Midbrain (tissue), 1 donor: ENCODE results near the gene LMO2.
"Not testable (repeated sequence)": the region's sequence is repeated elsewhere in the genome, so short reads cannot be mapped to it uniquely, and the experiment has no call there.

ENCODE experiments used
- DNase-seq: peaks from one replicate; lab custom pipeline; 2025; lab: John Stamatoyannopoulos, UW

The LMO2 gene

GRCh38 chr11:33861386-33861785 lies 30.5 kb downstream of the LMO2 start:
- no peak for DNase-seq

GRCh38 chr11:33860926-33861325 lies 30.9 kb downstream of the LMO2 start:
- no peak for DNase-seq

- no peak for DNase-seq
Measured at GRCh38 chr11:33859306-33859705, 32.6 kb downstream of the LMO2 start.

- DNase-seq = peak; percentile 73
Measured at GRCh38 chr11:33857933-33858371, 33.9 kb downstream of the LMO2 start.

- DNase-seq = no peak
Measured at GRCh38 chr11:33855500-33855899, 36.4 kb downstream of the LMO2 start.

GRCh38 chr11:33848717-33849390 lies 43.0 kb downstream of the LMO2 start:
- DNase-seq = no peak

- no peak for DNase-seq
Measured at GRCh38 chr11:33847251-33847650, 44.6 kb downstream of the LMO2 start.

- no peak for DNase-seq
Measured at GRCh38 chr11:33844236-33844635, 47.6 kb downstream of the LMO2 start.

GRCh38 chr11:33843018-33843417 lies 48.9 kb downstream of the LMO2 start:
- no peak for DNase-seq

GRCh38 chr11:33842236-33842915 lies 49.5 kb downstream of the LMO2 start:
- DNase-seq = no peak

GRCh38 chr11:33838234-33838633 lies 53.6 kb downstream of the LMO2 start:
- not testable (repeated sequence) for DNase-seq

- DNase-seq = not testable (repeated sequence)
Measured at GRCh38 chr11:33837334-33837733, 54.5 kb downstream of the LMO2 start.

GRCh38 chr11:33835143-33835878 lies 56.6 kb downstream of the LMO2 start:
- peak; percentile 61 for DNase-seq

- DNase-seq = no peak
Measured at GRCh38 chr11:33832676-33833075, 59.2 kb downstream of the LMO2 start.

- DNase-seq = no peak
Measured at GRCh38 chr11:33830903-33831648, 60.8 kb downstream of the LMO2 start.

- DNase-seq = peak; percentile 64
Measured at GRCh38 chr11:33829430-33830141, 62.3 kb downstream of the LMO2 start.

GRCh38 chr11:33828604-33829429 lies 63.1 kb downstream of the LMO2 start:
- DNase-seq = no peak

GRCh38 chr11:33827206-33827605 lies 64.7 kb downstream of the LMO2 start:
- DNase-seq = no peak

GRCh38 chr11:33825854-33826560 lies 65.9 kb downstream of the LMO2 start:
- no peak for DNase-seq

- not testable (repeated sequence) for DNase-seq
Measured at GRCh38 chr11:33822981-33823380, 68.9 kb downstream of the LMO2 start.
